NCI-H524 treated with DMSO at 0.1 percent for 48 hours (cell line): ENCODE measurements around the gene KLHL14.
A peak's percentile ranks its signal among the peaks of the same experiment; 100 is the strongest.

Experiments
- DNase-seq: peaks from one replicate; lab custom pipeline; 2025; lab: John Stamatoyannopoulos, UW

Gene KLHL14

DNA sequence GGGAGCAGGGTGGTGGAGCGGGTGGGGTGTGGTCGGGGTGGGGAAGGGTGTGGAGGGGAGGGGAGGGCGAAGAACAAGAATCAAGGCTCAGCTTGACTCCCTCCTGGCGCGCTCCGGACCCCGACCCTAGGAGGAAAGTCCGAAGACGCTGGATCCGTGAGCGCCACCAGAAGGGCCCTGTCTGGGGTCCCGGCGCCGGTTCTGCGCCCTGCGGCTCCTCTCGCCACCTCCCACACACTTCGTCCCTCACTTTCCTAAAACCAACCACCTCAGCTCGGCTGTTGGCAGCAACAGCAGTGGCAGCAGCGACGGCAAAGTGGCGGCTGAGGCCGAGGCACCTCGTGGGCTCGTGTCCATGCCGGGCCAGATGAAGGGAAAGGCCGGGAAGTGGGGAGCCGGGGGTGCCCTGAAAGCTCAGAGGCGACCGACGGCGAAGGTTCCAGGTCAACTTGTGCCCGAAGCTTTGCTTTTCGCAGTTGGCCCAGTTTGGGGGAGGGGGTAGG is 2.1 kb downstream of the KLHL14 start:
- DNase-seq: no peak

DNA sequence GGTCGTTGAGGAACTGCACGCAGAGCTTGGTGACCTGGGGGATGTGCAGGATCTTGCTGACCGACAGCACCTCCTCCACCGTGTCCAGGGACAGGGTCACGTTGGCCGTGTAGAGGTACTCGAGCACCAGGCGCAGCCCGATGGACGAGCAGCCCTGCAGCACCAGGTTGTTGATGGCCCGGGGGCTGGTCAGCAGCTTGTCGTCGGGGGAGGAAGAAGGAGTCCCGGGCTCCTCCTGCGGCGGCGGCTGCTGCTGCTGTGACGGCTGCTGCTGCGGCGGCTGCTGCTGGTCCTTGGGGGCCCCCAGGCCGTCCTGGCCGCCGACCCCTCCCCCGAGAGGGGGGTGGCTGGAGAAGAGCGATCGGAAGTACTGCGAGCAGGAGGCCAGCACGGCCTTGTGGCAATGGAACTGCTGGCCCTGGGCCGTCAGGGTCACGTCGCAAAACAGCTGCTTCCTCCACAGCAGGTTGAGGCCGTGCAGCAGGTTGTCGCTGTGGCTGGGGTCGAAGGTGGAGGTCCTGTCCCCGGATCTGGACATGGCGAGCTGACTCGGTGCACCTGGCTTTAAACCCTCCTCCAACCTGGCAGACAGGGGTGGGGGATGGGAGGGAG is 2.7 kb downstream of the KLHL14 start:
- no peak for DNase-seq

DNA sequence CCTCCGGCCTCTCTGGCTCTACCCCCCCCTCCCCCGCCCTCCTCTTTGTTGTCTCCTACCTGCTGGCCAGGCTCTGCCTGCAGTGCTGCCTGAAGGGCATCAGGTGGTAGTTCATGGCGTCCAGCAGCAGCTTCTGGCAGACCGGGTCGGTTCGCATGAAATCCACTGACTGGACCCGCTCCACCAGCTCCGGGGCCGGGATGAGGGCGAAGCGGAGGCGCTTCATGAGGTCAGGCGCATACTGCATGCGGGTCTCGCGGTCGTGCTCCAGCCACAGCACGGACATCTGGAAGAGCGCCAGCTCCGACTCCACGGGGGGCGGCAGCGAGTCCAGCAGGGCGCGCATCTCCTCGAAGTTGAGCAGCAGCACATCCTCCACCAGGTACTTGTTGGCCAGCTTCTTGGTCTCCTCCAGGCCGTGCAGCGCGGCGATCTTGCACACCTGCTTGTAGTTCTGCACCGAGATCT is 3.2 kb downstream of the KLHL14 start:
- DNase-seq: no peak

DNA sequence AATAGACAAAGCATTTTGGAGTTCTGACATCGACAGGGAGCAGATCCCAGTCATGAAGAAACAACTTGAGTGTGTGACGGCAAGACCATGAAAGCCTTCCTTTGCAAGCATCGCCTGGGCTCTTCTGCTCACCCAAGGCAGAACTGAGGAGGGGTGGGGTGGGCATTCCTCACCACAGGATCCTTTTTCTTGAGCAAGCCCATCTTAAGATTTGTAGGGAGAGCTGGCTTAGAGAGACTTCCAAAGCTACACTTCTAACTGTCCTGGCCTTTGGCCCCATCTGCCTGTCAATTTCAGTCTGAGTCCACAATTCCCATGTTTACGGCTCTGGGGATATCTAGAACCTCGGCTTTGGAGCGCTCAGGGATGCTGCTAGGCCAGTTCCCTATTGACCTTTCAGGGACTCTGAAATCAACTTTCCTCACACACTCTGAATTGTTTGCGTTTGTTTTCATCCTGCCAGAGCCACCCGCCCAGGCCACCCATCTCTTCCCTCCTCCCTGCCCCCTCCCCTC is 3.7 kb downstream of the KLHL14 start:
- no peak for DNase-seq

DNA sequence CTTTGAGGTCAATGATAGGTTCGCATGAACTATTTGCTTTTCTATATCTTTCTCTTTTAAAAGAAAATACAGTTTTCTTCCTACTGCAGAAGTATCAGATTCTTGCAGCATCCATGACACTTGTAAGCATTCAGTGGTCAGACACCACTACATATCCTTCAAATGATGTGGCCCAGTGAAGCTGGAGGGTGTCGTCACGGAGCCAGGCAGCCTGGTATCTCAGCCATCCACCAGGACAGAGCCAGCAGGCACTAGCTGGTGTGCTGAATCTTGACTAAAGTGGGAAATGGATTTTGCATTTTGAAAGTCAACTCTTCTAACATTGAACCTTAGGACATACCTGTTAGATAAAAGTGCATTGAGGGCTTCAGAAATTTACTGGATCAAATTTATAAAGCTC is 5.4 kb downstream of the KLHL14 start:
- DNase-seq: no peak

DNA sequence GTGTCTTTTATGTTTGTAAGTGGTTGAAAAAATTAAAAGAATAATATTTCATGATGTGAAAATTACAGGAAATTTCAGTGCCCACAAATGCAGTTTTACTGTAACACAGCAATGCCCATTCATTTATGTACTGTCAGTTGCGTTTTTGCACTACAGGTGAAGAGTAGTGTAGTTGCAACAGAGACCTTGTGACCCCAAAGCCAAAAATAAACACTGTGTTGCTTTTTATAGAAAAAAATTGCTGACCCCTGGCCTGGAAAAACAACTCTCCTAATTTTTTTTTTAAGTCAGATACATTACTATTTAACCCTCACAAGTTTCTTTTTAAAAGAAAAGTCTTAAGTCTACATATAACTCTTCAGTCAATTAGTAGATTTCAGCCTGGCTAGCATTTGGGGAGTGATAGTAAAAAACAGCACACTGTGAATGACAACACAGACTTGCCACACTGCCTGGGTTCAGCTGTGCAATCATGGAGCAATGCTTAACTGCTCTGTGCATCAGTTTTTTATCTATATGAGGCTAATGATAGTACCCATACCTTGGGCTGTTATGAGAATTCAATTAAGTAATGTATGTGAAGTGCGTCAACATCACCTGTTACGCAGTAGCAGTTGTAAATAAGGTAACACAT is 8.1 kb downstream of the KLHL14 start:
- DNase-seq: no peak

DNA sequence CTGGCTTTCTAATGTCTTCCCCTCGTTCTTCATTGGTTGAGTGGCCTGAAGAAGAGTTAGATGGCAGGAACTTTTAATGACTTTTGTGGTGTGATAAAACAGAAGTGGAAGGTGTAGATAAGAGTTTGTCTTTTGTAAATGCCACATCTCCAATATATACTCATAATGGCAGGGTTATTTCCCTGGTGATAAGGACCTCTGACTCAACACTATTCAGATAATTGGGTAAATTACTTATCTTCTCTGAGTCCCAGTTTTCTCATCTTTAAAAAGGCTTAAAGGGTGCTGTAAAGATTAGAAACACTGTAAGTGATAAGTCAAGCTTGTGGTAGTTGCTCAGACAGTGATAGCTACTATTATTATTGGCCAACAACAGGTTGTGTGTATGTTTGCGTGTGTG is 9.5 kb downstream of the KLHL14 start:
- no peak for DNase-seq

DNA sequence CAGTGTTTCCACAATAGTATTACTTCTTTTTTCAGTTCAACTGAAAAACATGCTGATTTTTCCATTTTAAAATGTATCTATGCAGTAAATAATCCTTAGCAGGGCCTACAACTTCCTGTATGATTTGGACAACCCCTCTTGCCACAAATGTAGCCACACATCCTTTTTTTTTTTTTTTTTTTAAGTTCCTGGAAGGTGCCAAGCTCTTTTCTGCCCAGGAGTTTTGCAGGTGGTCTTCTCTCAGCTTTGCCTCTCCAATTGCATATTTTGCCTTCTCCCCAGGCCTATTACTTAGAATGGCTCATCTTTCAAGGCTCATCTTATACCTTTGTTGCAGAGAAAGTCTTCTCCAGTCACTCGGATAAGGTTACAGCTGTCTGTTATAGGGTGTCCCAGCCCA is 11.6 kb downstream of the KLHL14 start:
- no peak for DNase-seq

DNA sequence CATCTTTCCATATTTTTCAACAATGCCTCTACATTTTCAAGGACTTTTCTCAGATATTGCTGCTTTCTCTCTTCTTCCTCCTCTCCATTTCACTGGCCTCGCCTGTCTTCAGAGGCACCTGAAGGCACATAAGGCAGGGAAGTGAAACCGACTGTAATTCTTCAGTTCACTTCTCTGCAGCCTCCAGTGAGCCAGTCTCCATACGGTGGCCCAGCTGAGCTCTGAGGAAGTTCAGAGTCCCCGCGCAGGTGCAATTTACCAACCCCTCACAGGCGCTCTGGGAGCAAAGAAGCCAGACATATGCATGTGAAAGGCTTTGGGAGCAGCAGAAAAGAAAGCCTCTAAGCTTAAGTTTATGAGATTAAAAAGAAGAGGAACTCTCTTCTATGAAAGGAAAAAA is 12.4 kb downstream of the KLHL14 start:
- DNase-seq: no peak

DNA sequence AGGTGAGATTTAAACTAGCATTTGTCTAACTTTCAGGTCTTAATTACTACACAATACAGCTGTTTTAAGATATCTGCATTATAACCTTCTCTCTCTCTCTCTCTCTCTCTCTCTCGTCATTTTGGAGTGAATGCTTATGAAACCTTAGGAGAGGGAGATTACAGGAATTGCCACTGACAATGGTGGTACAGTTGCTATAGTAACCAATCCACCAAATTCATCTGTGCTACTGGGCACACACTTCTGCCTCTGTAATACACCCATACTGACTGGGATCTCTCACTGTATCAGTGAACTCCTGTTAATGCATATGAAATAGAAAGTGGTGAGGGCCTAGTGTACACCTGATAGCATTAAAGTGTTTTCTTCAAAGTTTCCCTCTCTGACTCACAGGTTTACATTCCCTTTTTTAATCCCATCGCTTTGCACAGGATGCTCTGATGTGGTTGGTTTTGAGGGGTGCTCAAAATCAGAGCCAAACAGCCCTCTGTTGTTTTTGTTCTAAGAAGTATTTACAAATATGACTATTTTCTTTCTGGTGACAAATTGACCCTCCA is 13.1 kb downstream of the KLHL14 start:
- DNase-seq: no peak

DNA sequence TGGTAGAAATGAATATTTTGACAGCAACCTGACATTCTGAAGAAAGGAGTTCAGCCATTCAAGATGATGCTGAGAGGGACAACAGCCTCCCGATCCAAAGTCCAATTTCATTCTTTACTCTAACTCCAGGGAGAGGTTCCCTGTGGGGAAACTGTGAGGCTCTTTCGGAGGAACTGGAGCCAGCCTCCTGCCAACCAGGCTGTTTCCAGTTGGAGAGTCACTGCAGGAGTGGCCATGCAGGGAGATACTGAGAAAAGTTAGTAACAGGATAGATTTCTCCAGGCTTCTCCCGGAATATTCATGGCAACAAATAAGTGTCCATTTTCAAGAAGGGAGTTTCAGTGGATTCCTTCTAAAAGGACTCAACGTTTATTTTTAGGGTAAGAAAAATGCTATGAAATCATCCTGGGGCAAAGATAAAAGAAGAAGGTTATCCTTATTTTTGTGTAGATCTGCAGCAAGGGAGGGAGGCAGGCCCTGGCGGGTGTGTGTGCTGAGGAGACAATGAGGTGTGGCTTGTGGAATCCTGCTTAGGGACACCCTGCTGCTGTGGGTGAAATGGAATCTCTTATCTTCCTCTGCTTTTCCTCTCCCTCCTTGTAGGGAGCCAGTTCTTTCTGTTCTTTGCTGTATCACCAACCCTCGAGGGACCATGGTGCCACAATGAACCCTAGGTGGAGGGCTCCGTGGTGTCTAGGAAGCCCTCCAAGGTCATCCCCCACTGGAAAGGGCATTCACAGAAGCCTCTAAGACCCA is 18.1 kb downstream of the KLHL14 start:
- no peak for DNase-seq

DNA sequence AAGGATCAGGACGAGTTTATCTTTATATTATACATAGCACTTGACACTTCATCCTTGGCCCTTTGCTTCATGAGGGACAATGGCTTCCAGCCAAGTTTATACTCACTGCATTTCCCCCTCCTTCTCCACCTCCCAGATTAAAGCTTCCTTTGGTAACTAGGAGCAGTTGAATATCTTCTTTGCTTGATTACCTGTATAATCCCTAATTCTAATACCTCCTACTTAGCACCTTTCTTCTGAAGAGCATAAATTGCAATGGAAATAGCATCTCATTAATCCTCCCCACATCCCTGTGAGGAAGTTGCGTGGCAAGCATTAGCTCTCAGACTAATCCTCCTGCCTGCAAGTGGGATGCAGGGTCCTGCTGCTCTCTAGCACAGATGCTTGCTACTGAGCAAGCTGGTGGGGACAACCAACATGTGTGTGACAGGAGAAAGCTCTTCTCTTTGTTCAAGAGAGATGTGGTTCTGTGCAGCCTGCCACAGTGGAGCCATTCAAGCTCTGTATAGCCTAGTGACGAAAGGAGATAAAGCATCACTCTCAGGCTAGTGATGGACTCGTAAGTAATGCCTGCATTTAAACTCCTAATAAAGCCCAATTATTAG is 19.1 kb downstream of the KLHL14 start:
- DNase-seq: peak; percentile 89

DNA sequence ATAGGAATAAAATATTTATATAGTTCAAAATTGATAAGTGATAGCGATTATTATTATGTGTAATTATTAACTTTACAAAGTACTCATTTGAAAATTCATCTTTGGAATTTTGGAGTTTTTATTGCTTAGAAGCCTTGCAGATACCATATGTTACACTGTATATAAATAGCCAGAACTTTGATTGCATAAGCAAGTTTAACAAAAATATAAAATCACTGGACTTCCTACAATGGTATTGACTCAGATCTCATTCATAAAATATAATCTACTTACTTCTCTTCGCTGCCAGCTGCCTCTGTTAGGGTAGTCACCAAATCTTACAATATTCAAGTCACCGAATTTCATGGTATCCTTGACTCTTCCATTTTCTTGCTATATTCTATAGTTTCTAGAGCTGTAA is 22.5 kb downstream of the KLHL14 start:
- DNase-seq: no peak

DNA sequence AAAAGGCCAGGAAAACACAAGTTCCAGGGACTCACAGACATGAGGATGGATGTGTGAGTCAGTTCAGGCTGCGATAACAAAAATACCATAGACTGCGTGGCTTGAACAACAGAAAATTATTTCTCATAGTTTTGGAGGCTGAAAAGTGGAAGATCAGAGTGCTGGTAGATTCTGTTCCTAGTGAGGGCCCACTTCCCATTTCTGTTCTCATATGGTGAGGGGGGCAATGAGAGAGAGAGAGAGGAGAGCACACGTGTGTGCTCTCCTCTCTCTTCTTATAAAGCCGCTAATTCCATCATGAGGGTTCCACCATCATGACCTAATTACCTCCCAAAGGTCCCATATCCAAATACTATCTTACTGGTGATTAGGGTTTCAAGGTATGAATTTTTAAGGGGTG is 23.0 kb downstream of the KLHL14 start:
- DNase-seq: no peak

DNA sequence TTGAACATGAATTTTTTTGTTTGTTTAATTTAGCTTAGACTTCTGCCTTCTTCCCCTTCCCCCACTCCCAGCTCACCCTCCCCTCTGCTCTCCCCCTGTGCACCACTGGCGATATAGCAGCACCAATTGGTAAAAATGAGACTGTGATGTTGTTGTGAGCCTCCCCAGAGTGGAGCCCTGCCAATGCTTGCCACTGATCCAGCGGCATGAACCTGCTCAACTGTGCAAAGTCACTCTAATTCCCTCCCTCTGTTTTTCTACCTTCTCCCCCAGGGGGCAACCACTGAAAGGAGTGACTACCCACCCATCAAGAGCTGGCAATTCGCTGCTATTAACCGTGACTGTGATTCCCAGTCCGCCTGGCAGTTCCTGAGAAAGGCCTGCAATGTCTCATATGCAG is 30.2 kb downstream of the KLHL14 start:
- no peak for DNase-seq

DNA sequence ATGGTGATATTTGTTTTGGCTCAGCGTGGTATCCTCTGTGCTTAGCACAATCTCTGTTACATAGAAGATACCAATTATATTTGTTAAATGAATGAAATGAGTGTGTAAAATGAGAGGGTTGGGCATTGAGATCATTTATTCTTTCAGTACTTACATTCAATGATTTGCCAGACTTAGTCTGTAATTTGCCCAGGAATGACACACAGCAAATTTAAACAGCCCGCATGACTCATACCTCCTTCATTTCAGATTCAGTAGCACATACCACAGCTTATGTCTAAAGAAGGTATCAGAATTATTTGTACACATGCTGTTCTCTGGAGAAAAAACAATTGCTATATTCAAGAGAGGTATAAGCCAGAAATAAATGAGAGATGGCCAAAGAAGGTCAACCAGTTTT is 37.0 kb downstream of the KLHL14 start:
- DNase-seq: no peak

DNA sequence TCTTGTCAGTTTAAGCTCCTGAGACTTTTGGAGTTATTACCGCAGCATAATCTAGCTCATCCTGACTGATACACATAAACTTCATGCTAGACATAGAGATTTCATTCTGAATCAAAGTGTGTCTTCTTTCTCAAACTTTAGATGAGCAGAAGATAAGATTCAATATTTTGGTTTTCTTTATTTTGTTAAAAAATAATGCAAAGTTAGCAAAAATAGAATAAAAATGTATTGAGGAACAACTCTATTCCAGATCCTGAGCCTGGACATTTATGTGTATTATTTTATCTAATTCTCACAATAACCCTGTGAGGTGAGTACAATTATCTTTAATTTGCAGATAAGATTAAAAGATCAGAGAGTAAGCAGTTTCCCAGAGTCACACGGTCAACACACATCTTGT is 38.4 kb downstream of the KLHL14 start:
- DNase-seq: no peak

DNA sequence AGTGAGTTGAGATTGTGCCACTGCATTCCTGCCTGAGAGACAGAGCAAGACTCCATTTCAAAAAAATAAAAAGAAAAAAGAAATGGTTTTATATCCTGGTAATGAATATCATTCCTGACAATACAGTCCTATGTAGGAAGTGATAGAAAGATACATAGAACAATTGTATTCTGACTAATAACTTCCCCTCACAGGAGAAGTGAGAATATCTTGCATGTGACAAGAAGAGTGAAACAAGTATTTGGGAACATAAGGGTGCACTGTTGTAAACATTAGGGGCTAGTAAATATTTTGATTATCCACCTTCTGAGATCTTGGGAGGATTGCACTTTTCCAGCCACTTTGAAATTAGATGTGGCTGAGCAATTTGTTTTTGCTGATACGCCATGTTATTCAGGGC is 40.7 kb downstream of the KLHL14 start:
- DNase-seq: no peak

DNA sequence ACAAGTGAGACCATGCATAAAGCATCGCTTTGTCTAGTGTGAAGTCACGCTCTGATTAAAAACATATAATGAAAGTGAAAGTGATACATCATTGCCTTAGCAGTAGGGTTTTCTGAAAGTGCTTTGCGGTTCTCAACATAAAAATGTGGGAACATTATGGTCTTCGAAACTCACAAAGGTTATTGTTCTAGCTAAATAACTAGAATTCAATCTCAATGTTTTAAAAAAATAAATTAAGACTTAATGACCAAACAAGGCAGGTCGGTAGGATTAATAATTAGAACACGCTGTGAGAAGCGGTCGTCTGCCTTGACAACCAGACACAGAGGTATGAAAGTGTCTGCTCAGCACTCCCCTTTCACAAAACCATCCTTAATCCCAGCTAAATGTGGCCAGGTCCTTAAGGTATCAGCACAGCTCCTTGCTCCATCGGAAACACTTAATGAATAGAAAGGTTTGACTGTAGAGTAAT is 42.2 kb downstream of the KLHL14 start:
- DNase-seq: no peak

DNA sequence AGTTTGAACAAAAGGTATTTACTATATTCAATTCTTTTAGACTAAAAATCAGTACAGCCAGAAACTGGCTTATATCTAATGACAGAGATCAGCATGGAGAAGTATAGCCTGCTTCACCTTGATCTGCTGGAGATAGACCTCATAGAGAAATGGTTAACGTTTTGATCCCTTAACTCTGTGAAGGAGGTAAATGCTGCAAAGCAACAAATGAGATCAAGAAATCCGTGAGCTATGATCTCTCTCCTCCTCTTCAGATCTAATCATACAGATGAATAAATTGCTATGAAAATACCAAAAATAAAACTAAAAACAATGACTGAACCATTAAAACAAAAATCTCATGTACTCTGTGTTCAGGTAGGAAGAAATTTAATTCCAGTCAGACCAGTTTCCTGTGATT is 42.8 kb downstream of the KLHL14 start:
- no peak for DNase-seq

DNA sequence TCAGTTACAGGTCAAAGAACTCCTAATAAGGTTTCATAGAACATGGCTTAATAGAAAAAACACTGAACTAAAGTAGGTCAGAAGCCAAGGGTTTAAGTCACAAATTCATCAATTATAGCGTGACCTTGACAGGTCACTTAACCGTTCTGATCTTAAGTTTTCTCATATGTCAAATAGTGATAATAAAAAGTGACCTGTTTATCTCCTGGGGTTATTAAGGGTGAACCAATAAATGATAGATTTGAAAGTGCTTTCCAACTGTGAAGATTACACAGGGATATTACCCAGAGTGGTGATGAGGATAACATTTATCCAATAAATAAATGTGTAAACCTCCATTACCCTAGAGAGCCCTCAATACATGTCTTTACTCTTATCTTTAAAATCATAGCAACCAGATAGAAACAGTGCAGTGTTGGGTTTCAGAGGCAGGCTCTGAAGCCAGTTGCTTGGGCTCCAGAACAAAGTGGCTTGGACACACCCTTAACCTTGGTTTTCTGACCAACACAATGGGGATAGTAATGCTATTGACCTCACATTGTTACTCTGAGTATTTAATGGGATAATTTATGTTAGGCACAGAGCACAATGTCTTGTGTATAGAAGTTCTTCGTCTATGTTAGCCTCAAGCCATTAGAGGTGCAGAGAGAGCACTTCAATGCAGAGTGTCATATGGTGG is 48.6 kb downstream of the KLHL14 start:
- DNase-seq: no peak

DNA sequence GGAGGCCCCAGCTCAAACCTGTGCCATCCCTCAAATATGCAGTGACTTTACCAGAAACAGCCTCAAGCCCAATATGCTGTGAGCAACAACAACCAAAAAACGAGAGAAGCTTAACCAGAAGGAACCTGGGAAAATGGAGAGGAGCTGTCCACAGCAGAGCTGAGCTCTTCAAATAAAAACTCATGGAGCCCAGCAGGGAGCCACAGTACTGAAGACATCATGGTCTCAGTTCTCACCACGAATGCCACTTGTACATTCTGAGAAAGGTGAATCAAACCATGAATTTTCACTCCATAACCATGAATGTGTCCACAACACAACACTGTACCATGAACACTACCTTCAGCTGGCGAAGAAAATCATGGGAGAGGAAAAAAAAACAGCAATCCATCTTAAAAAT is 50.5 kb downstream of the KLHL14 start:
- DNase-seq: no peak
